Activated CD8-positive, alpha-beta T cell treated with anti-CD3 and anti-CD28 coated beads for 36 hours (primary cell): ENCODE measurements around the gene DTYMK. TPM values are rescaled to one million over a fixed set of nuclear protein-coding genes. Genes with fewer than 3 reads are reported as not detected.

Experiments
- ATAC-seq: fragments of 200-7000 bp; cut with Tn5 transposase; one replicate; pipeline ENCODE4 v1.10.0; 2021; ENCODE audit warnings: mild to moderate bottlenecking, moderate library complexity
- CTCF ChIA-PET: fragments of 350-600 bp; sonication (Branson Sonifier 250); formaldehyde crosslinking; loops from one replicate; lab custom pipeline; 2021; ENCODE audit warnings: antibody characterized with exemption; lab: Charles Lee
- POLR2A ChIA-PET: fragments of 350-600 bp; sonication (Branson Sonifier 250); formaldehyde crosslinking; loops from one replicate; lab custom pipeline; 2021; ENCODE audit warnings: antibody characterized with exemption; lab: Charles Lee
- DNase-seq: peaks from one replicate; pipeline ENCODE4 v3.0.0-alpha.2; 2020
- H3K27ac Mint-ChIP-seq: one replicate; pipeline ENCODE4 v1.8.0; 2021; ENCODE audit warnings: mild to moderate bottlenecking, mixed read lengths
- H3K27me3 Mint-ChIP-seq: one replicate; pipeline ENCODE4 v1.8.0; 2021; ENCODE audit warnings: mixed read lengths
- H3K36me3 Mint-ChIP-seq: one replicate; pipeline ENCODE4 v1.8.0; 2021; ENCODE audit warnings: low read depth, mixed read lengths
- H3K4me1 Mint-ChIP-seq: one replicate; pipeline ENCODE4 v1.8.0; 2021; ENCODE audit warnings: low read depth, mixed read lengths
- H3K4me3 Mint-ChIP-seq: one replicate; pipeline ENCODE4 v1.8.0; 2021; ENCODE audit warnings: mild to moderate bottlenecking, moderate library complexity, mixed read lengths
- H3K9me3 Mint-ChIP-seq: one replicate; pipeline ENCODE4 v1.8.0; 2021; ENCODE audit warnings: mixed read lengths
- CTCF ChIP-seq: fragments of 200-600 bp; IDR thresholded peaks from one replicate; pipeline ENCODE4 v1.8.0; 2022; ENCODE audit warnings: antibody characterized with exemption, mild to moderate bottlenecking
- intact Hi-C: fragments of 100-400 bp; cut with micrococcal nuclease; formaldehyde crosslinking; loops from one replicate; pipeline ENCODE4 v1.10.0; 2022
- total RNA-seq, 2 experiments: library from RNA; stranded (reverse); gene quantifications; one replicate each; pipeline ENCODE4 v1.2.3, GENCODE V29; 2021

The DTYMK gene
- total RNA-seq, 2 experiments from 2014 or later = 87.1 to 91.9 TPM

GRCh38 chr2:241724259-241724974 lies 37.8 kb upstream of the DTYMK start:
- Mint-ChIP-seq H3K27ac (no peak overlapping the region), H3K4me1 (no peaks in the 10 kb centered on the region), H3K27me3 (no peaks in the 10 kb centered on the region), H3K4me3 (no peak overlapping the region), H3K36me3 (peaks cover 41% of the 10 kb centered on the region), H3K9me3 (no peaks in the 10 kb centered on the region)
- ATAC-seq (peak; percentile 83), DNase-seq (peak; percentile 55)
- POLR2A ChIA-PET = interaction anchor here (0.5 to 2.1 kb wide), 4 partner anchors 10 to 114 kb away, joined by 3 to 8 read pairs (median 4); partner anchors contain the start of genes D2HGDH and ING5
- CTCF ChIA-PET = interaction anchor here (0.7 to 2.1 kb wide), 4 partner anchors 80 to 154 kb away, joined by 3 to 8 read pairs (median 7); partner anchors contain the start of gene RTP5
- intact Hi-C loops = no loop called here
- TF ChIP-seq CTCF = peak; percentile 62

- ATAC-seq (no peak), DNase-seq (no peak)
- no peak for TF ChIP-seq CTCF
- Mint-ChIP-seq H3K4me1 (no peaks in the 10 kb centered on the region), H3K36me3 (peaks cover 46% of the 10 kb centered on the region), H3K9me3 (no peaks in the 10 kb centered on the region), H3K27ac (no peak overlapping the region), H3K4me3 (no peak overlapping the region), H3K27me3 (no peaks in the 10 kb centered on the region)
- CTCF ChIA-PET = interaction anchor here (1.1 kb wide), 1 partner anchor 156 kb away, joined by 6 read pairs; no protein-coding TSS in a partner anchor
- POLR2A ChIA-PET = interaction anchor here (1.1 kb wide), 1 partner anchor 8 kb away, joined by 3 read pairs; no protein-coding TSS in a partner anchor
- intact Hi-C loops = no loop called here
Measured at GRCh38 chr2:241722896-241723454, 36.4 kb upstream of the DTYMK start.

- Mint-ChIP-seq H3K36me3 (peaks cover 46% of the 10 kb centered on the region), H3K4me3 (no peak overlapping the region), H3K27ac (no peak overlapping the region), H3K27me3 (no peaks in the 10 kb centered on the region), H3K4me1 (no peaks in the 10 kb centered on the region), H3K9me3 (no peaks in the 10 kb centered on the region)
- intact Hi-C loops = no loop called here
- TF ChIP-seq CTCF = no peak
- no peak for ATAC-seq
- ChIA-PET CTCF (interaction anchor here (1.4 kb wide), 1 partner anchor 157 kb away, joined by 4 read pairs; no protein-coding TSS in a partner anchor), POLR2A (interaction anchor here (0.8 to 1.1 kb wide), 4 partner anchors 8 to 25 kb away, joined by 3 read pairs; partner anchors contain the start of gene D2HGDH)
- no peak for DNase-seq
Measured at GRCh38 chr2:241721852-241722251, 35.2 kb upstream of the DTYMK start.

GRCh38 chr2:241720560-241720959 lies 33.9 kb upstream of the DTYMK start:
- POLR2A ChIA-PET = interaction anchor here (1.1 to 1.5 kb wide), 2 partner anchors 13 to 19 kb away, joined by 3 to 4 read pairs; no protein-coding TSS in a partner anchor
- Mint-ChIP-seq H3K36me3 (peaks cover 48% of the 10 kb centered on the region), H3K4me3 (no peak overlapping the region), H3K4me1 (no peaks in the 10 kb centered on the region), H3K27ac (no peak overlapping the region), H3K9me3 (no peaks in the 10 kb centered on the region), H3K27me3 (no peaks in the 10 kb centered on the region)
- intact Hi-C loops = no loop called here
- CTCF ChIA-PET = interaction anchor here (1.4 kb wide), 1 partner anchor 158 kb away, joined by 4 read pairs; no protein-coding TSS in a partner anchor
- no peak for ATAC-seq
- TF ChIP-seq CTCF = no peak
- no peak for DNase-seq

GRCh38 chr2:241720099-241720498 lies 33.5 kb upstream of the DTYMK start:
- Mint-ChIP-seq H3K4me1 (no peaks in the 10 kb centered on the region), H3K4me3 (no peak overlapping the region), H3K9me3 (no peaks in the 10 kb centered on the region), H3K27ac (no peak overlapping the region), H3K27me3 (no peaks in the 10 kb centered on the region), H3K36me3 (peaks cover 48% of the 10 kb centered on the region)
- TF ChIP-seq CTCF = no peak
- ChIA-PET POLR2A (interaction anchor here (1.5 kb wide), 1 partner anchor 12 kb away, joined by 4 read pairs; no protein-coding TSS in a partner anchor), CTCF (no interaction called here)
- DNase-seq (no peak), ATAC-seq (no peak)
- intact Hi-C loops = no loop called here
